ENCODE measurements around the gene KCNQ1.

Gene KCNQ1

GRCh38 chr11:2714463-2714800 lies 269.6 kb downstream of the KCNQ1 start:
- DNase-seq (ENCODE audit: low spot score), result no peak

GRCh38 chr11:2714871-2715270 lies 270.1 kb downstream of the KCNQ1 start:
- DNase-seq (ENCODE audit: low spot score), result no peak

- DNase-seq (ENCODE audit: low spot score), result no peak
Observed at GRCh38 chr11:2715716-2716350, 271.0 kb downstream of the KCNQ1 start.

GRCh38 chr11:2716376-2717095 lies 271.7 kb downstream of the KCNQ1 start:
- DNase-seq (ENCODE audit: low spot score), result no peak

- DNase-seq (ENCODE audit: low spot score), result no peak
Observed at GRCh38 chr11:2717561-2718325, 272.9 kb downstream of the KCNQ1 start.

DNA sequence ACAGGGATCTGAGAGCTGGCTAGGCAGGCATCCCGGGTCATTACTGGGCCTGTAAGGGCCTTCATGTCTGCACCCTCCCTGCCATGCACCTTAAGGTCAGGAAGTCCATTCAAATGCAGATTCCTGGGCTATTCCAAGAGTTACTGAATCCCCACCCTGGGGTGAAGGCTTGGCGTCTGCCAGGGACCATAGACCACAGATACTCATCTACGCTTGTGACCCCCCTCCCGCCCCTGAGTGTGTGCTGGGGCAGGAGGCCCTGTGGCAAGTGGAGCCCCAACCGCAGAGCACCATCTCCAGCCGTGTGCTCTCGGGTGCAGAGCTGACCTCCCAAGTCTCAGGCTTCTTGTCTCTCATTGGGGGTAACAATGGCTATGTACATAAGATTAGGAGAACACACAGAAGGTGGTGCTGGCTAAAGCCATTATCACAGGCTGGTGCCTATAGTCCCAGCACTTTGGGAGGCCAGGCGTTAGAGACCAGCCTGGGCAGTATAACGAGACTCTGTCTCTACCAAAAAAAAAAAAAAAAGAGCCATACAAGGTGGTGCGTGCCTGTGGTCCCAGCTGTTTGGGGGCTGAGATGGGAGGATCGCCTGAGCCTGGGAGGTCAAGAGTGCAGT lies 274.1 kb downstream of the KCNQ1 start:
- DNase-seq (ENCODE audit: low spot score), result no peak

GRCh38 chr11:2719831-2720590 lies 275.2 kb downstream of the KCNQ1 start:
- no peak for DNase-seq (ENCODE audit: low spot score)

DNA sequence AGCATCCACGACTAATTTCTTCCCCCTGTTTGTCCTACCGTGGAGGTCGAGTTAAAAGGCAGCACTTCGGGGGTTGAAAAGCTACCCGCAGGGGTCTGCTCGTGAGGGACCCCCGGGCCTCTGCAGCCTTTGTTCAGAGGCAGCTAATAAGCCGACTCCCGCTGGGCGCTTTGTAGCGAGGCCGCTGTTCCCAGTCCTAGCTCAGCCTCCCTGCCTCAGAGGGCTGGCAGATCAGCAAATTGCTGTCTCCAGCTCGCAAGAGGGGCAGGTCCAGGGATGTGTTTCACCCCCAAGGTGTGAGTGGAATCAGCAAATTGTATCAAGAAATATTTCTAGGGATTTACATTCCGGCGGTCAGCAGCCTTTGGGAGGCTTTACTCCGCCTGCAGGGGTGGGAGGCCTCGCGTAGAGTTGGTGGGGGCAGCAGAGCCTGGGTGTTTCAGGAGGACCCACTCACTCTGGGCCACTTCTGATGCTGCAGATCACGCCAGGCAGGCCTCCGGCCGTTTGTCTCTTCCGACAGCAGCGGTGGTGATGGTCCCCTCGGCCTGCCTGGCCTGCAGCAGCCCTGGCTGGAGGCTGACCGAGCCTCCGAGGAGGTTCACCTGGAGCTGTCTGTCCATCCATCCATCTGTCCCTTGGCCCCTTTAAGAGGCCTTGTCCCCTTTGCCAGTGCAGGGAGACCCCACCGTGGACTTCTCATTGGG lies 276.6 kb downstream of the KCNQ1 start:
- DNase-seq (ENCODE audit: low spot score), result no peak

DNA sequence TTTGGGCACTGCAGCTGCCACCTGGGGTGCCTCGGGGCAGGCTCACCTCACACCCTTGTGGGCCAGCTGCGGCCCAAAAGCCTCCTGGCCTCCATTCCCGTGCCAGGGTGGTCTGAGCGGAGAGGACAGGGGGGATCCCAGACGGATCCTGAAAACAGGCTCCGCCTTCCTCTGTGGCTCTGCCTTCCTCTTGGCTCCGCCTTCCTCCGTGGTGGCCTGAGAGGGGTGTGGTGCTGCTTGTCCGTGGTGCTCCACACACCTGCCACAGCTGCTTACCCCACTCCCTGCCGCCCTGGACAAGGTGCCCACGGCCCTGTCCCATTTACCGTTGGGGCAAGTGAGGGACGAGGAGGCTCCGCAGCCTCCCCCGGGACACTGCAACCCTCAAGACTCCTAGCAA lies 278.1 kb downstream of the KCNQ1 start:
- DNase-seq (ENCODE audit: low spot score), result no peak

GRCh38 chr11:2724104-2724503 lies 279.3 kb downstream of the KCNQ1 start:
- DNase-seq (ENCODE audit: low spot score), result no peak

DNA sequence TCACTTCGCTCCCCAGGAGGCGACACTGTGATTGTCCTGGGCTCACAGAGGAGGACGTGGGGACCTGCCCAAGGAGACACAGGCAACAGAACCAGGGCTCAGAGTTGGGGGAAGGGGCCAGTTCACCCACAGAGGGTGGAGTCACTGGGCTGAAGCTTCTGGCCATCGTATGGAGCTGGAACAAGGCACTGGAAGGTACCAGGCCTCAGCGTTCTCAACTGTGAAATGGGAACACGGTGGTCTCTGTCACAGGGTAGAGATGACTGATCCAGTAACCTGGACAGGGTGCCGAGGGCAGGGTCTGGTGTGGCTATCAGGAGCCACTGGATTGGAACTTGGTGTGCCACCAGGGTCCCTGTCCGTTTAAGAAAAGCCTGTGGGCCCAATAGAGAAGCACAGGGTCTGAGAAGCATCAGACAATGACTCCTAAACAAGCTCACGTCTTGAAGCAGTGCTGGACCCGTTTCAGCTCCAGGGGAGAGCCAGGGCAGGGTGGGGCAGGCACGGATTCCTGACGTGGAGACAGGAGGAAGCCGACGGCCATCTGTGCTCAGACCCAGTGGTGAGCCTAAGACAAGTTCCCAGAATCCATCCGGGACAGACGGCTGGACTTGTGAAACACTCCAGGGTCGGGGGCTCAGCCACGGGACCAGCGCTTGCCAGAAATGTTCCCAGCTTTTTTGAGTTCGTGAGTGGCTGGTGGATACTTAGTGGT lies 280.0 kb downstream of the KCNQ1 start:
- no peak for DNase-seq (ENCODE audit: low spot score)

GRCh38 chr11:2725368-2726300 lies 280.8 kb downstream of the KCNQ1 start:
- no peak for DNase-seq (ENCODE audit: low spot score)

- DNase-seq (ENCODE audit: low spot score), result no peak
Observed at GRCh38 chr11:2726964-2727363, 282.2 kb downstream of the KCNQ1 start.

DNA sequence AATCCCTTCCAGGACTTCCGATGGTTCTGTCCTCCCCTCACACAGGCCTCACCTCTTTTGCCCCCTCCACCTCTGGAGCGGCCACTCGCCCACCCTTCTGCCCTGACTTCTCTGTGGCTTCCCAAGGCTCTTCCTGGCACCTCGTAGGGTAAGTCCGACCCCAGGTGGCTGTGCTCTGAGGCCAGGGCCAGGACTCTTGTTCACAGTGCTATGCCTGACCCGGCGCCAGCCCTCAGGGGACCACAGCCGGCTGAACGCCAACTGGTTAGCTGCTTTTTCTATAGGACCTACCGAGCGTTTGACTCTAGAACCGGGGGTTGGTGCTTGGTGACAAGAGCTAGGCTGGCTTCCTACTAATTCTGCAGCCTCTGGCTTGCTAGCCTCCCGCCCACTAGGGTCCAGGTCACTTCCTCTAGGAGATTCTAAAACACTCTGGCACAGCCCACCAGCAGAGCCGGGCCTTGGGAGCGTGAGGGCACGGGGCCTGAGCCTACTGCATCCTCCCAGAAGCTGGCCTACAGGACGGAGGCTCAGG lies 283.4 kb downstream of the KCNQ1 start:
- DNase-seq (ENCODE audit: low spot score), result no peak

- no peak for DNase-seq (ENCODE audit: low spot score)
Observed at GRCh38 chr11:2728663-2729332, 284.0 kb downstream of the KCNQ1 start.

- DNase-seq (ENCODE audit: low spot score), result no peak
Observed at GRCh38 chr11:2729841-2730240, 285.0 kb downstream of the KCNQ1 start.

- DNase-seq (ENCODE audit: low spot score), result no peak
Observed at GRCh38 chr11:2730272-2731129, 285.7 kb downstream of the KCNQ1 start.
